Esophagus squamous epithelium (tissue), 5 donors: ENCODE measurements around the gene PIP5K1B. TPM values are rescaled to one million over a fixed set of nuclear protein-coding genes. Genes with fewer than 3 reads are reported as not detected.

ENCODE experiments used
- DNase-seq: peaks from one replicate; lab custom pipeline; 2025; lab: John Stamatoyannopoulos, UW
- H3K27ac ChIP-seq, 4 donors: fragments of 200-600 bp; sonication (generic); one replicate each; pipeline ENCODE4 v1.5.1; 2016 to 2019; ENCODE audit warnings: mild to moderate bottlenecking in 1 of 4
- H3K27me3 ChIP-seq, 4 donors: fragments of 200-600 bp; sonication (generic); 1 replicate in 3 of 4; 2 replicates in 1 of 4; pipeline versions ENCODE4 v1.5.1 to v1.6.0; 2017 to 2021; ENCODE audit warnings: antibody characterized with exemption in 1 of 4
- H3K36me3 ChIP-seq, 3 donors: fragments of 200-600 bp; sonication (generic); one replicate each; pipeline ENCODE4 v1.5.1; 2016 to 2019
- H3K4me1 ChIP-seq, 3 donors: fragments of 200-600 bp; sonication (generic); one replicate each; pipeline ENCODE4 v1.5.1; 2017 to 2019
- H3K4me3 ChIP-seq, 4 donors: fragments of 200-600 bp; sonication (generic); 1 replicate in 3 of 4; 2 replicates in 1 of 4; pipeline ENCODE4 v1.5.1; 2016 to 2019; ENCODE audit warnings: mild to moderate bottlenecking in 2 of 4, moderate library complexity in 1 of 4
- H3K9me3 ChIP-seq, 3 donors: fragments of 200-600 bp; sonication (generic); one replicate each; pipeline ENCODE4 v1.5.1; 2016 to 2019
- POLR2A ChIP-seq, 4 donors: fragments of 450-650 bp; IDR thresholded peaks; one replicate each; pipeline ENCODE4 v1.6.1; 2017; ENCODE audit warnings: antibody characterized with exemption in 4 of 4, mild to moderate bottlenecking in 4 of 4, moderate library complexity in 3 of 4
- WGBS, 2 donors: methylation state at CpG; one replicate each; pipeline ENCODE4 v1.1.5; 2018; 5-methylcytosine and 5-hydroxymethylcytosine counted together
- intact Hi-C: fragments of 100-400 bp; cut with DNase I; formaldehyde crosslinking; loops from one replicate; pipeline ENCODE4 v1.15.0; 2022
- total RNA-seq, 4 donors: library from RNA; depleted of rRNA; stranded (reverse); fragments of >200 nt; gene quantifications; one replicate each; pipeline ENCODE4 v1.1.0, GENCODE V29; 2016
- TF ChIP-seq, protein P1 (sequence below), 6 experiments: fragments of 450-650 bp in 4 of 6; fragments of 200-600 bp in 2 of 6; sonication (generic) in 2 of 6; IDR thresholded peaks; one replicate each; pipeline ENCODE4 v1.5.1; 2016 to 2019; ENCODE audit warnings: antibody characterized with exemption in 6 of 6, mild to moderate bottlenecking in 4 of 6, moderate library complexity in 4 of 6
- donor health status: DM: yes; HTN: yes; CAD: no.

PIP5K1B gene
- total RNA-seq, 4 donors from 2014 or later = 0.38 to 0.97 (median 0.56) TPM; not detected in 1

DNA sequence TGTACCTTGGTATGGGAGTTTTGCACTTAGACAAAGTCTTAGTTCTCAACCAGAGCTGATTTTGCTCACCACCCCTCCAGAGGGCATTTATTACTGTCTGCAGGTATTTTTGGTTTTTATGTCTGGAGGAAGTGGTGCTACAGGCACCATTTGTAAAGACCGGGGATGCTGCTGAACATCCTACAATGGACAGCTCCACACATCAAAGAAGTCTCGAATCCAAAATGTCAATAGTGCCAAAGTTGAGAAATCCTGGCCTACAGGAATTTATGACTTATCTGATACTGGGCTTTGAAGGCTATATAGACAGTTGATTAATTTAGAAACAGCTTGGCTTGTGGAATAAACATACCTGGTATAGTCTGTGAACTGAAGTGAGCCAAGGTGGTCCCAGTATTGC, 137.5 kb downstream of the PIP5K1B start:
- intact Hi-C loops = no loop called here
- H3K9me3 ChIP-seq = no peaks in the 10 kb centered on the region
- no peak overlapping the region for H3K4me3 ChIP-seq
- no peak for DNase-seq
- WGBS, 2 donors = 69 to 100% methylated on average over 2 of the region's 2 CpGs
- H3K36me3 ChIP-seq = no peaks in the 10 kb centered on the region
- H3K27ac ChIP-seq = no peak overlapping the region
- TF ChIP-seq, protein P1, sequence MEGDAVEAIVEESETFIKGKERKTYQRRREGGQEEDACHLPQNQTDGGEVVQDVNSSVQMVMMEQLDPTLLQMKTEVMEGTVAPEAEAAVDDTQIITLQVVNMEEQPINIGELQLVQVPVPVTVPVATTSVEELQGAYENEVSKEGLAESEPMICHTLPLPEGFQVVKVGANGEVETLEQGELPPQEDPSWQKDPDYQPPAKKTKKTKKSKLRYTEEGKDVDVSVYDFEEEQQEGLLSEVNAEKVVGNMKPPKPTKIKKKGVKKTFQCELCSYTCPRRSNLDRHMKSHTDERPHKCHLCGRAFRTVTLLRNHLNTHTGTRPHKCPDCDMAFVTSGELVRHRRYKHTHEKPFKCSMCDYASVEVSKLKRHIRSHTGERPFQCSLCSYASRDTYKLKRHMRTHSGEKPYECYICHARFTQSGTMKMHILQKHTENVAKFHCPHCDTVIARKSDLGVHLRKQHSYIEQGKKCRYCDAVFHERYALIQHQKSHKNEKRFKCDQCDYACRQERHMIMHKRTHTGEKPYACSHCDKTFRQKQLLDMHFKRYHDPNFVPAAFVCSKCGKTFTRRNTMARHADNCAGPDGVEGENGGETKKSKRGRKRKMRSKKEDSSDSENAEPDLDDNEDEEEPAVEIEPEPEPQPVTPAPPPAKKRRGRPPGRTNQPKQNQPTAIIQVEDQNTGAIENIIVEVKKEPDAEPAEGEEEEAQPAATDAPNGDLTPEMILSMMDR (IDR thresholded peaks at IDR 0.05) = no peak
- TF ChIP-seq POLR2A (IDR thresholded peaks at IDR 0.05) = no peak
- H3K4me1 ChIP-seq = no peaks in the 10 kb centered on the region
- H3K27me3 ChIP-seq = no peaks in the 10 kb centered on the region

DNA sequence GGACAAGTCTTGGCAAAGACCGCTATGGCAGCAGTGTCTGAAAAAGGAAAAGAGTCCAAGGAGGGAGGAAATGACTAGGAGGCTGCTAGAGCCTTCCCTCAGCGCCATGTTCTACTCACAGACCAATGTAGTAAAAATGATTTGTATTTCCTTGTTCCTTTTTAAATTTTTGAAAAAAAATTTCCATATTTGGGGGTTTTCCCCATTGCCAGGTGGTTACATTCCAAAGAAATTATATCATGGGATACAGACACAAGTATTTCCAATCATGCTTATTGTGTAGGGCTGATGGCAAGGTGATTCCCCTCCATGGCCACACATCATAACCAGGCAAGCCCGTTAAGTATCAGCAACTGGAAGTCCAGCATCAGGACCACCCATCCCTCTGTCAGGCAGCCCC, 138.2 kb downstream of the PIP5K1B start:
- no peak overlapping the region for H3K4me3 ChIP-seq
- no peaks in the 10 kb centered on the region for H3K36me3 ChIP-seq
- 46 to 56% methylated on average over 2 to 3 of the region's 3 CpGs for WGBS, 2 donors
- H3K27me3 ChIP-seq = no peaks in the 10 kb centered on the region
- intact Hi-C loops = no loop called here
- H3K9me3 ChIP-seq = no peaks in the 10 kb centered on the region
- H3K4me1 ChIP-seq = no peaks in the 10 kb centered on the region
- H3K27ac ChIP-seq = no peak overlapping the region
- TF ChIP-seq, protein P1 (IDR thresholded peaks at IDR 0.05) = no peak
- TF ChIP-seq POLR2A (IDR thresholded peaks at IDR 0.05) = no peak
- no peak for DNase-seq

DNA sequence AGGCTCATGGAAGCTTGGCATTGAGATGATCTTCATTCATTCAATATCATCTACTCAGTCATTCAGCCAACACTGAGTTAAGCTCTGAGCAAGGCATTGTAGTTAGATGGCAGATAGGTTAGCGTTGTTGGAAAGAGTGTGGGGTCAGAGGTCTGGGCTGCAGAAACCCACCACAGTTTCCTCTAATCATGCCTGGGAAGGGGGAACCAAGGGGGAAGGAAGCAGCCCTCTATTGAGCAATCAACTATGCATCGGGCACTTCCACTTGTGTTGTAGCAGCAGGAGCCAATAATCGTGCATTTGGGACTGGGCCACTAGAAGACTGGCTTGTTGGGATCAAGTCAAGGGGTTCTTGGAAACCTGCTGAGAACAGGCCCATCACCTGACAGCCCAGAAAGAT, 139.1 kb downstream of the PIP5K1B start:
- H3K9me3 ChIP-seq = no peaks in the 10 kb centered on the region
- 80 to 84% methylated on average over 3 of the region's 3 CpGs for WGBS, 2 donors
- no peak for DNase-seq
- H3K27me3 ChIP-seq = no peaks in the 10 kb centered on the region
- no peak for TF ChIP-seq POLR2A (IDR thresholded peaks at IDR 0.05)
- TF ChIP-seq, protein P1 (IDR thresholded peaks at IDR 0.05) = no peak
- no peak overlapping the region for H3K4me3 ChIP-seq
- intact Hi-C loops = no loop called here
- no peaks in the 10 kb centered on the region for H3K4me1 ChIP-seq
- no peak overlapping the region for H3K27ac ChIP-seq
- no peaks in the 10 kb centered on the region for H3K36me3 ChIP-seq

DNA sequence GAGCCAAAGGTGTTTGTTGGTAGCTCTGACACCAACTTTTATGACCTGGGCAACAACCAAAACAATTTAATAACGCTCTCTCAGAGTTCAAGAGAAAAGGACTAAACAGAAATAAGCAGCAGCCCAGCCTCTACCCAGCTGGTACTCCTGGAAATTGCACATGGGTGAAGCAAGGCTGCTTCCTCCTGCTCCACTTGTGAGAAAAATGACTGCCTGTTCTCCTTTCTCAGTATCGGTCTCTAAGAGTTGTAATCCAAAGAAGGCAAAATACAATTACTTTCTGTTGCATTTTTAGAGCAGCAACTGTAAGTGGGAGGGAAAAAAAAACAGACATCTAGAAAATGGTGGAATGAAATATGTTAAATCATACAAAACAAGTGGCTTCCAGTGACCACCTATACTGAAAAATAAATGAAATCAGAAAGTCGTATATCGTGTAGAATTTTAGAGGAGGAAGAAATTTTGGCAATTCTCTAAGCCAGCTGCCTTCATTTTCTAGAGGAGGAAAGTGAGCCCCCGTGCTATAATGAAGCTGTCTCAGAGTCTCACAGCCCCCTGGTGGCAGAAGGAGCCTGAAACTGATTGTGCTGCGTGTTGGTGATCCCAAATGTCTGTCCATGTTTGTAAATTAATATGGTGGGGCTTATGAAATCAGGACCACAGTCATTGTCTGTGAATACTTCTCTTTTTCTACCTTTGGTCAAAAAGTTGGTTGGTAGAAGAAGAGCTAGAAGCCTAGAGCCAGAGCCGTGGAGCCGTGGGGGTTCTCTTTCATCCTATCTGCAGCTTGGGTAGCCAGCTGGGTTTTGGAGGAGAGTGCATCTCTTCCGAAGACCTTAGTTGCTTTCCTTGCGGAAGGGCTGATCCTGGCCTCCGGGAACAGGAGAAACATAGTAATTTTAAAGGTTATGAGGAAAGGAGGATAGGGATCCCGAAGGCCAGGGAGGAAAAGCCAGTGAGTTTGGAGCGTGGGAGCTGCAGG, 139.9 kb downstream of the PIP5K1B start:
- no peaks in the 10 kb centered on the region for H3K9me3 ChIP-seq
- no peak for DNase-seq
- H3K27ac ChIP-seq = no peak overlapping the region
- no peaks in the 10 kb centered on the region for H3K36me3 ChIP-seq
- H3K4me3 ChIP-seq = no peak overlapping the region
- intact Hi-C loops = no loop called here
- no peaks in the 10 kb centered on the region for H3K4me1 ChIP-seq
- H3K27me3 ChIP-seq = no peaks in the 10 kb centered on the region
- WGBS, 2 donors = 51 to 64% methylated on average over 12 to 13 of the region's 13 CpGs
- TF ChIP-seq POLR2A (IDR thresholded peaks at IDR 0.05) = no peak
- TF ChIP-seq, protein P1 (IDR thresholded peaks at IDR 0.05) = peak in 4 of 6 experiments; percentile 18 to 54 (median 32)

DNA sequence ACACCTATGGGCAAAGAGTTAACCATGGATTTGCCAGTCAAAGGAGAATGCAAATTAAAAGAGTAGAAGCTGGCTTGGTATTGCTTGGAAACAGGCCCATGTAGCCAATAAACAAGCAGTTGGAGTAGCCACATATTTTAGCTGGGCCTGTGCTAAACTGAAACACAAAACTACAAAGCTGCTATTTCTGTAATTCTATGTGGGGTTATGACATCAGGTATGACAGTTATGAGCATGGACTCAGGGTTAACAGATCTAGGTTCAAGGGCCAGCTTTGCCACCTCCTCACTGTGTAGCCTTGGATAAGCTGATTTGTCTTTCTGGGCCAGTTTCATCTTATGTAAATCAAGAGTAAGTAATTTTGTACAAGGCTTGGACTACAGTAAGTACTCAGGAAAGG, 142.7 kb downstream of the PIP5K1B start:
- TF ChIP-seq POLR2A (IDR thresholded peaks at IDR 0.05) = no peak
- TF ChIP-seq, protein P1 (IDR thresholded peaks at IDR 0.05) = no peak
- intact Hi-C loops = no loop called here
- Histone ChIP-seq H3K27ac (no peak overlapping the region), H3K9me3 (no peaks in the 10 kb centered on the region), H3K36me3 (no peaks in the 10 kb centered on the region), H3K4me1 (no peaks in the 10 kb centered on the region), H3K27me3 (no peaks in the 10 kb centered on the region), H3K4me3 (no peak overlapping the region)
- DNase-seq = no peak
